ENCODE results near the gene CDKN1B. TPM values are rescaled to one million over a fixed set of nuclear protein-coding genes. Genes with fewer than 3 reads are reported as not detected.

CDKN1B gene
- total and polyA plus RNA-seq, 2 of the 13 experiments (the other 11 are each of a cell fraction or from before 2014, with no cell fraction given): 20.1 to 37.2 TPM

- TF ChIP-seq KLF15 (CRISPR knock-in tag; IDR thresholded peaks at IDR 0.05; ENCODE audit: borderline replicate concordance): no peak
- TF ChIP-seq ZNF652 (CRISPR knock-in tag; IDR thresholded peaks at IDR 0.05; ENCODE audit: borderline replicate concordance, low read depth): peak; percentile 86
- no peak for TF ChIP-seq ZNF883 (CRISPR knock-in tag; IDR thresholded peaks at IDR 0.05; ENCODE audit: not compliant biosample characterization)
- no peak for TF ChIP-seq ZFP36 (IDR thresholded peaks at IDR 0.05; ENCODE audit: borderline replicate concordance, low read depth, low read length, partially characterized antibody)
- TF ChIP-seq ZNF317 (CRISPR knock-in tag; IDR thresholded peaks at IDR 0.05): no peak; the same call in 1 of the 2 replicates
- no peak for TF ChIP-seq MYNN (CRISPR knock-in tag; IDR thresholded peaks at IDR 0.05; ENCODE audit: low read depth)
- no peak for TF ChIP-seq MAF1 (CRISPR knock-in tag; IDR thresholded peaks at IDR 0.05; ENCODE audit: borderline replicate concordance)
- peak; percentile 47 for TF ChIP-seq ZNF781 (CRISPR knock-in tag; IDR thresholded peaks at IDR 0.05; ENCODE audit: borderline replicate concordance, not compliant biosample characterization)
- TF ChIP-seq TBP (CRISPR knock-in tag; IDR thresholded peaks at IDR 0.05): no peak
- TF ChIP-seq ZNF841 (CRISPR knock-in tag; IDR thresholded peaks at IDR 0.05; ENCODE audit: borderline replicate concordance): 0 out of 2 replicates have a peak, but pooled peaks have one; percentile 30
- TF ChIP-seq SMAD3 (CRISPR knock-in tag; IDR thresholded peaks at IDR 0.05): no peak
- TF ChIP-seq CEBPZ (IDR thresholded peaks at IDR 0.05; ENCODE audit: low read length): no peak
Observed at GRCh38 chr12:12717586-12718380, 615 bp downstream of the CDKN1B start (continued).
